Adrenal gland (tissue), 5 donors: ENCODE measurements around the gene LUC7L3.

Experiments used
- CTCF ChIP-seq, 6 experiments: fragments of 450-650 bp in 4 of 6; fragments of 200-600 bp in 2 of 6; sonication (generic) in 1 of 6; IDR thresholded peaks; 1 replicate in 5 of 6; 2 replicates in 1 of 6; pipeline versions ENCODE4 v1.5.1 to v1.8.0; 2016 to 2021; ENCODE audit warnings: antibody characterized with exemption in 6 of 6, mild to moderate bottlenecking in 2 of 6, moderate library complexity in 1 of 6
- POLR2A ChIP-seq, 2 donors: fragments of 450-650 bp; IDR thresholded peaks; one replicate each; pipeline ENCODE4 v1.6.1; 2017; ENCODE audit warnings: antibody characterized with exemption in 2 of 2, mild to moderate bottlenecking in 2 of 2, moderate library complexity in 1 of 2
- donor health status: DM: no; HTN: no; CAD: no.

- no peak for TF ChIP-seq POLR2A (IDR thresholded peaks at IDR 0.05)
- TF ChIP-seq CTCF (IDR thresholded peaks at IDR 0.05) = no peak
Observed at GRCh38 chr17:50728112-50728429, 8.7 kb downstream of the LUC7L3 start.
